SK-N-SH (cell line): Measurements from ENCODE around the gene FXR2.

Source experiments
- POLR2AphosphoS5 ChIP-seq: IDR thresholded peaks from 2 replicates; pipeline ENCODE4 v1.6.1; 2012; ENCODE audit warnings: low read depth, low read length
- TEAD4 ChIP-seq: IDR thresholded peaks from 2 replicates; pipeline ENCODE4 v1.4.0; 2012; ENCODE audit warnings: mild to moderate bottlenecking, borderline replicate concordance; ENCODE audit not compliant: insufficient read depth
- TF ChIP-seq, protein P1 (sequence below): IDR thresholded peaks from 2 replicates; pipeline ENCODE4; 2012

DNA sequence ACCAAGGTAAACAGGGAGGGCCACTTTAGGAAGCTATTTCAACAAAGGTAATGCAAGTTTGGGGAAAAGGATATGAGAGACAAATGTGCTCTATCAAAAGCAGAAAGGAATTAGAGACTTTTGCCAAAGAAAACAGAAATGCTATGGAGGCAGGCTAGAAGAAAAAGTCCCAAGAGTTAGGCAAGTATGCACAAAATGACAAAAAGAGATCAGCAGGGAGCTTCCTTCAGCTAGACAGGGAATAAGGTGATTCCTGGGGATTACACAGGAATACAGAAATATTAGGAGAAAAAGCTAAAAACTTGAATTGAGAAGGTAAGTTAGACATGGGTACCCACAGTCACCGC lies 2.4 kb downstream of the FXR2 start:
- TF ChIP-seq, protein P1, sequence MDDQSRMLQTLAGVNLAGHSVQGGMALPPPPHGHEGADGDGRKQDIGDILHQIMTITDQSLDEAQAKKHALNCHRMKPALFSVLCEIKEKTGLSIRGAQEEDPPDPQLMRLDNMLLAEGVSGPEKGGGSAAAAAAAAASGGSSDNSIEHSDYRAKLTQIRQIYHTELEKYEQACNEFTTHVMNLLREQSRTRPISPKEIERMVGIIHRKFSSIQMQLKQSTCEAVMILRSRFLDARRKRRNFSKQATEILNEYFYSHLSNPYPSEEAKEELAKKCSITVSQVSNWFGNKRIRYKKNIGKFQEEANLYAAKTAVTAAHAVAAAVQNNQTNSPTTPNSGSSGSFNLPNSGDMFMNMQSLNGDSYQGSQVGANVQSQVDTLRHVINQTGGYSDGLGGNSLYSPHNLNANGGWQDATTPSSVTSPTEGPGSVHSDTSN, result no peak
- TF ChIP-seq TEAD4 (no peak), POLR2AphosphoS5 (no peak)
